ENCODE results near the gene CCNK. TPM values are rescaled to one million over a fixed set of nuclear protein-coding genes. Genes with fewer than 3 reads are reported as not detected.

CCNK gene
- total RNA-seq, 4 donors from 2014 or later, result 16.5 to 29.1 (median 21.4) TPM

- H3K27ac ChIP-seq, result no peak overlapping the region
- peaks cover 0 to 68% (median 4%) of the 10 kb centered on the region in 3 donors for H3K36me3 ChIP-seq
- WGBS, 2 donors, result 72 to 75% methylated on average over 6 of the region's 6 CpGs
- TF ChIP-seq, protein P1, sequence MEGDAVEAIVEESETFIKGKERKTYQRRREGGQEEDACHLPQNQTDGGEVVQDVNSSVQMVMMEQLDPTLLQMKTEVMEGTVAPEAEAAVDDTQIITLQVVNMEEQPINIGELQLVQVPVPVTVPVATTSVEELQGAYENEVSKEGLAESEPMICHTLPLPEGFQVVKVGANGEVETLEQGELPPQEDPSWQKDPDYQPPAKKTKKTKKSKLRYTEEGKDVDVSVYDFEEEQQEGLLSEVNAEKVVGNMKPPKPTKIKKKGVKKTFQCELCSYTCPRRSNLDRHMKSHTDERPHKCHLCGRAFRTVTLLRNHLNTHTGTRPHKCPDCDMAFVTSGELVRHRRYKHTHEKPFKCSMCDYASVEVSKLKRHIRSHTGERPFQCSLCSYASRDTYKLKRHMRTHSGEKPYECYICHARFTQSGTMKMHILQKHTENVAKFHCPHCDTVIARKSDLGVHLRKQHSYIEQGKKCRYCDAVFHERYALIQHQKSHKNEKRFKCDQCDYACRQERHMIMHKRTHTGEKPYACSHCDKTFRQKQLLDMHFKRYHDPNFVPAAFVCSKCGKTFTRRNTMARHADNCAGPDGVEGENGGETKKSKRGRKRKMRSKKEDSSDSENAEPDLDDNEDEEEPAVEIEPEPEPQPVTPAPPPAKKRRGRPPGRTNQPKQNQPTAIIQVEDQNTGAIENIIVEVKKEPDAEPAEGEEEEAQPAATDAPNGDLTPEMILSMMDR (IDR thresholded peaks at IDR 0.05), result no peak
- TF ChIP-seq POLR2A (IDR thresholded peaks at IDR 0.05), result no peak
- no peak for TF ChIP-seq EP300 (IDR thresholded peaks at IDR 0.05)
- no peaks in the 10 kb centered on the region for H3K9me3 ChIP-seq
- H3K27me3 ChIP-seq, result no peaks in the 10 kb centered on the region
- H3K4me3 ChIP-seq, result no peak overlapping the region
- DNase-seq (ENCODE audit: low spot score in 2 of 2), result no peak
- peaks cover 0 to 1% (median 0%) of the 10 kb centered on the region in 4 donors for H3K4me1 ChIP-seq
These were observed 19.0 kb upstream of the CCNK start for GRCh38 chr14:99462210-99462609.

GRCh38 chr14:99463974-99464373 lies 17.2 kb upstream of the CCNK start:
- Histone ChIP-seq H3K27me3 (no peaks in the 10 kb centered on the region), H3K4me1 (peaks cover 0 to 18% (median 3%) of the 10 kb centered on the region in 4 donors), H3K36me3 (peaks cover 0 to 56% (median 4%) of the 10 kb centered on the region in 3 donors), H3K9me3 (no peaks in the 10 kb centered on the region), H3K4me3 (no peak overlapping the region), H3K27ac (no peak overlapping the region)
- 86 to 88% methylated on average over 4 of the region's 4 CpGs for WGBS, 2 donors
- no peak for DNase-seq (ENCODE audit: low spot score in 2 of 2)
- TF ChIP-seq EP300 (IDR thresholded peaks at IDR 0.05), result no peak
- TF ChIP-seq, protein P1 (IDR thresholded peaks at IDR 0.05), result no peak
- TF ChIP-seq POLR2A (IDR thresholded peaks at IDR 0.05), result no peak

GRCh38 chr14:99465288-99465687 lies 15.9 kb upstream of the CCNK start:
- DNase-seq (ENCODE audit: low spot score in 2 of 2), result no peak
- H3K4me3 ChIP-seq, result no peak overlapping the region
- H3K36me3 ChIP-seq, result peaks cover 0 to 50% (median 4%) of the 10 kb centered on the region in 3 donors
- H3K4me1 ChIP-seq, result peaks cover 0 to 29% (median 3%) of the 10 kb centered on the region in 4 donors
- TF ChIP-seq POLR2A (IDR thresholded peaks at IDR 0.05), result no peak
- TF ChIP-seq, protein P1 (IDR thresholded peaks at IDR 0.05), result no peak
- TF ChIP-seq EP300 (IDR thresholded peaks at IDR 0.05), result no peak
- no peak overlapping the region for H3K27ac ChIP-seq
- no peaks in the 10 kb centered on the region for H3K9me3 ChIP-seq
- WGBS, 2 donors, result 88 to 95% methylated on average over 9 of the region's 9 CpGs
- H3K27me3 ChIP-seq, result no peaks in the 10 kb centered on the region

GRCh38 chr14:99466758-99467157 lies 14.5 kb upstream of the CCNK start:
- TF ChIP-seq EP300 (IDR thresholded peaks at IDR 0.05) (no peak), POLR2A (IDR thresholded peaks at IDR 0.05) (no peak)
- TF ChIP-seq, protein P1 (IDR thresholded peaks at IDR 0.05), result no peak
- Histone ChIP-seq H3K4me1 (peaks cover 0 to 29% (median 3%) of the 10 kb centered on the region in 4 donors), H3K9me3 (no peaks in the 10 kb centered on the region), H3K27me3 (no peaks in the 10 kb centered on the region), H3K36me3 (peaks cover 0 to 38% (median 4%) of the 10 kb centered on the region in 3 donors), H3K4me3 (no peak overlapping the region), H3K27ac (no peak overlapping the region)
- WGBS, 2 donors, result 80 to 84% methylated on average over 3 of the region's 3 CpGs
- no peak for DNase-seq (ENCODE audit: low spot score in 2 of 2)

DNA sequence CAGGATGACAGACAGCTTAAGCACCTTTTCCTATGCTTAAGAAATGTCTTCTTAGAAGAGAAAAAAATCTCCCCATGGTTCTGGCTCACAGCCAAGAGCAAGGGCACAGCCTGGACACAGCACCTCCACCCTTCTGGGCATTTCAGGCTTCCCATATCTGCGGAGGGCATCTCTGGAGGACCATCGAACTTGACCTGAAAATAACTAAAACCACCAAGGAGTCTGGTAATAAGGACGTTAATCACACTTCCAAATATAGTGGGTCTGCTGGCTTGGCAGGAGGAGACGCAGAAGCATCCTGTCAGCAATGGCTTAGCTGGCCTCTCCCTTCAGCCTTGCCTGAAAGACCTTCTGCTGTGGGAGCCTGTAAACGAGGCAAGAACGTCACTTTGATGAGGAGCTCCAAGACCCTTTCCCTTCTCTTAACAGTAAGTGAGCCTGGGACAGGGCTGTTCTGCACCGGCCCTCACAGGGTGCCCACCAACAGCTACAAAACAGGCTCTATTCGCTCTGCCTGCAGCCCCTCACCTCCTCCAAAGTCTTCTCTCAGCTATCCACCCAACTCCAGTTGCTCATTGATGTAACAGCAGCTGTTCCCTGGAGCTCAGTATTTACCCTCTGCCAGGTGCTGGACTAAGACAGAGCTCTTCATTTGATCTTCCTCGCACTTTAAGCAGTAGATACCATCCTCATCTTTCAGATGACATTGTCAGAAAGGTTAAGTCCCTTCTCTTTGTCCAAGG lies 13.7 kb upstream of the CCNK start:
- no peak for DNase-seq (ENCODE audit: low spot score in 2 of 2)
- Histone ChIP-seq H3K4me3 (no peak overlapping the region), H3K27ac (no peak overlapping the region), H3K36me3 (peaks cover 0 to 30% (median 0%) of the 10 kb centered on the region in 3 donors), H3K9me3 (no peaks in the 10 kb centered on the region), H3K4me1 (peaks cover 0 to 29% (median 3%) of the 10 kb centered on the region in 4 donors), H3K27me3 (no peaks in the 10 kb centered on the region)
- WGBS, 2 donors, result 65 to 67% methylated on average over 9 of the region's 9 CpGs
- TF ChIP-seq POLR2A (IDR thresholded peaks at IDR 0.05), result no peak
- no peak for TF ChIP-seq EP300 (IDR thresholded peaks at IDR 0.05)
- TF ChIP-seq, protein P1 (IDR thresholded peaks at IDR 0.05), result no peak

Data from tibial nerve (tissue), 4 donors.